GM21717 (cell line): ENCODE measurements around the gene NRF1.

Source experiments
- ATAC-seq: cut with Tn5 transposase; IDR thresholded peaks from one replicate; pipeline ENCODE4 v1.9.1; 2021; ENCODE audit warnings: mild to moderate bottlenecking, moderate library complexity; ENCODE audit not compliant: unreplicated experiment

The NRF1 gene

GRCh38 chr7:129768614-129769399 lies 157.3 kb downstream of the NRF1 start:
- no peak for ATAC-seq

GRCh38 chr7:129769400-129769774 lies 157.9 kb downstream of the NRF1 start:
- no peak for ATAC-seq

GRCh38 chr7:129769866-129770808 lies 158.6 kb downstream of the NRF1 start:
- ATAC-seq: no peak

GRCh38 chr7:129771201-129771927 lies 159.8 kb downstream of the NRF1 start:
- no peak for ATAC-seq

- no peak for ATAC-seq
Observed at GRCh38 chr7:129771928-129772479, 160.5 kb downstream of the NRF1 start.

- ATAC-seq: no peak
Observed at GRCh38 chr7:129772646-129773280, 161.2 kb downstream of the NRF1 start.

- no peak for ATAC-seq
Observed at GRCh38 chr7:129773328-129773731, 161.8 kb downstream of the NRF1 start.

GRCh38 chr7:129773871-129774270 lies 162.4 kb downstream of the NRF1 start:
- ATAC-seq: no peak

GRCh38 chr7:129774359-129774758 lies 162.8 kb downstream of the NRF1 start:
- ATAC-seq: no peak

GRCh38 chr7:129774871-129775694 lies 163.6 kb downstream of the NRF1 start:
- no peak for ATAC-seq

- ATAC-seq: no peak
Observed at GRCh38 chr7:129775695-129776361, 164.3 kb downstream of the NRF1 start.

- ATAC-seq: no peak
Observed at GRCh38 chr7:129776362-129776722, 164.8 kb downstream of the NRF1 start.

GRCh38 chr7:129777195-129777844 lies 165.8 kb downstream of the NRF1 start:
- no peak for ATAC-seq

GRCh38 chr7:129777993-129778769 lies 166.7 kb downstream of the NRF1 start:
- ATAC-seq: no peak

- ATAC-seq: no peak
Observed at GRCh38 chr7:129778770-129779601, 167.5 kb downstream of the NRF1 start.

GRCh38 chr7:129779602-129780256 lies 168.2 kb downstream of the NRF1 start:
- ATAC-seq: no peak
